SKM-1 (cell line): ENCODE measurements around the gene CHID1.

Source experiments
- DNase-seq: peaks from one replicate; lab custom pipeline; 2025; ENCODE audit not compliant: unreplicated experiment; lab: John Stamatoyannopoulos, UW

CHID1 gene

DNA sequence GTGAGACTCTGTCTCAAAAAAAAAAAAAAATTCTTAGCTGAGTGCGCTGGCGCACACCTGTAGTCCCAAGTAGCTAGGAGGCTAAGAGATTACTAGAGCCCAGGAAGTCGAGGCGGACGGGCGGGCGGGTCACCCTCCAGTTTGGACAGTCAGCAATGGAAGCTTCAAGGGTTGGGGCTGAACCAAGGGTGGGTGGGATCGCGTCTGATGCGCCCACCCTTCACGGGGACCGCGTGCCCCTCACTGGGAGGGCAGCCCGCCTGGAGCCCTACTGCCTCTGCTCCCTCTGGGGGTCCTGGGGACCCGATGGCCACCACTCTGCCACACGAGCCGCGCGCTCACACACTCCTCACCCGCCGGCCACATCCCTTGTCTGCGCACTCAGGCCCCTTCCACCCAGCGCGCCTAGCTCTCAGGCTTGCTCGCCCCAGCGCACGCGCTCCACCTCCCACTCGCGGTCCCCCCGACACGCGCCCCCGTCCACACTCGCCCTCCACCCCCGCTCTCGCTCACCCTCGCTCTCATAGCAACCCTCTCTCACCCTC lies 494 bp downstream of the CHID1 start:
- peak; percentile 26 for DNase-seq

DNA sequence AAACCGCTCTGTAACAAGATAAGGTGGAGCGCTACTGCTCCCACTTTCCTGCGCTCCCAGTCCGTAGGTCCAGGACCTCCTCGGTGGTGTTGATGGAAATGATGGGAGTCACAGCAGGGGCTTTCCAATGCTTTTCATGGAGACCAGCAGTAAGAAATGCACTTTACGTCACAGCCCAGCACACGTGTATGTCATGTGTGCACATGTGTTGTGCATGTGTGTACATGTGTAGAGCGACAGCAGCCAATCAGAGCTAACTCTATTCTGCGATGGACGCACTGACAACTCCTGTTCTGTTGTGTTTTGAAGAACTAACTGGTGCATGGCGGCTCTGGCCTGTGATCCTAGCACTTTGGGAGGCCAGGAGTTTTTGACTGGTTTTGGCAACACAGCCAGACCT lies 1.2 kb downstream of the CHID1 start:
- no peak for DNase-seq

DNA sequence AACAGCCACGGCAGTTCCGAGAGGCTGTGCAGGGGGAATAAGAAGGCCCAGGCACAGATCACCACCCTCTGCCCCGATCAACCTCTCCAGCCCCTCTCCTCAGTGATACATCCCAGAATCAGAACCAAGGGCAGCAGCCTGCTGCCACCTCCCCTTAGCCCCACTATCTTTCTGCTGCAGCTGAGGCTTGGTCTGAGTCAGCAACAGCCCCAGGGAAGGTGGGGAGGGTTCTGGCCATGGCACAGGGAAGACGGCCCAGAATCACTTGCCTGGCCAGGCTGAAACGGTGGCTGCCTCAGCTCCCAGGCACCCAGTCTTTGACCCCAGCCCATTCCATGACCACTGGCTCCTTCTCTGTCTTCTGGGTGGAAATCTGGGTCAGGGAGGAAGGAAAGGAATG lies 2.3 kb downstream of the CHID1 start:
- no peak for DNase-seq

DNA sequence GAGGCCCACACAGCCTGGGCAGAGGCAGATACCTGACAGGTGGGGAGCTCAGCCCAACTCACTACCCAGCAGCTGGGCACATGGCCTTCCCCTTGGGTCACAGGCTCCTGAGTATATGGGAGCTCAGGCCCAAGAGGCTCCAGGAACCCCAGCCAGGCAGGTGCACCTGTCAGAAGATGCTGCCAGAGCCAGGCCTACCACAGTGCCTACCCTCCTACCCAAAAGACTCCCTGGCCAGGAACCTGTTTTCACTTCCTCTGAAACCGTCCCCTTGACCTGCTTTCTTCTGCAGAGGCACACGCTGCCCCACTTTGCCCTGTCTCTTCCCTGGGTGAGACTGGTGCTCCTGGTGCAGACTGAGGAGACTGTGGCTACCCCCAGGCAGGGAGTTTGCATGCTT lies 2.9 kb downstream of the CHID1 start:
- DNase-seq, result no peak

DNA sequence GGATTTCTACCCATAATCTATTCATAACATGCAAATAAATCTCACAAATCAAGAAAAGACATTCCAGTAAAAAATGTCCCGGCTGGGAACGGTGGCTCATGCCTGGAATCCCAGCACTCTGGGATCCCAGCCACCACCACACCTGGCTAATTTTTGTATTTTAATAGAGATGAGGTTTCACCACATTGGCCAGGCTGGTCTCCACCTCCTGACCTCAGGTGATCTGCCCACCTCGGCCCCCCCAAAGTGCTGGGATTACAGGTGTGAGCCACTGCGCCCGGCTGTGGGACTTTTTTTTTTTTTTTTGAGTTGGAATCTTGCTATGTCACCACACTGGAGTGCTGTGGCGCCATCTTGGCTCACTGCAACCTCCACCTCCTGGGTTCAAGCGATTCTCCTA lies 4.7 kb downstream of the CHID1 start:
- DNase-seq, result no peak

DNA sequence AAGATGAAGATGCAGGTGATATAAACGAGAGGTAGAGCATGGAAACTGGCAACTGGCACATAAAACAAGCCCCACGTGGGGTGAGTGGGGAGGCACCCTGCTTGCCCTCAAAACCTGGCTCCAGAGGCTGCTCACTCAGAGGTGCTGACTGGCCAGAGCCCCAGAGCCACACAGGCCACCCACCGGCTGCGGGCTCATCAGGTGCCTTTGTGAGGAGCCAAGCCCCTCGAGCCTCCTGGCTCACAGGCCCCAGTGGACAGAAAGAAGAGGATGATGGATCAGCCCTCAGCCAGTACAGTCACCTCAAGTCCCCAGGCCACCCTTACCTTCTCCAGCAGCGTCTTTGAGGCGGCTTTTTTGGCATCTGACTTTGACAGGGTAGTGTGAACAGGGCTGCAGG lies 6.2 kb downstream of the CHID1 start:
- DNase-seq, result no peak

DNA sequence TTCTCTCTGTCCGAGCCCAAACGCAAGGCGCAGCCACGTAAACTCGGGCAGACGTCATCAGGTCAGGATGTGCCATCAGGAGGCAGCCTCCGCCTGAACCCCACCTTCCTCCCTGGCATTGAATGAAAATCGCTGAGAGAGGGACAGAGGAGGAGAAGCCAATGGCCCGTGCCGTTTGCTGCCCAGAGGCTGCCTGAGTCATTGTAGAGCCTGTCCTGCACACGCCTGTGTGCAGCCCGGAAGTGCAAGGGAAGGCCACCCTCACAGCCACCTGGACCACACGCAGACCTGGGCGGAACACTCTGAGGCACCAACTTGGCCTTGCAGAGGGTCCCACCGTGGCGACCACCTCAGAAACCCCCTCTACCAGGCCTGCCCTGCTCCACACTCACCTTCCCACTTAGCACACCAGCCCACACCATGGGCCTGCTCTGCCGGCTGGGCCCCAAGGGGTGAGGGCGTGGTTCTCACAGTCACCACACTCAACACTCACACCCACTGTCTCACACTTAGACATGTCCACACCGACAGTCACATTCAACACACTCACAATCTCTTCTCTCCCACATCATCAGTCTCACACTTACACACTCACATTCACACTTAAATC lies 9.1 kb downstream of the CHID1 start:
- DNase-seq, result no peak

DNA sequence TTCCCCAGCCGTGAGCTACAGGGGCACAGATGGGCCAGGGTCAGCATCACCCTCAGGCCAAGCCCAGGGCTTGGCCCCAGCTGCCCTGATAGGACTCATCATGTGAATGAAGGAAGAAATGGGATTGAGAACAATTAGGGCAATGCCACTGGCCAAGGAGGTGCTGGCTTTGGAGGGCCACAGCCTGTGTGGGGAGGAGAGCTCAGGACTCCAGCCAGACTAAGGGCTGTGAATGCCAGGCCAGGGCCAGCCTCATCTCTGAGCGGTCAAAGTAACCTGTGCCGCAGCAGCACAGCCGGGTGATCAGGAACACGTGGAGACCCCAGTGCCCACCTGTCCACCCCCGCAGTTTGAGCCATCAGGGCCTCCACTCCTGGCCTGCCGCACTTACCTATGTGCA lies 10.1 kb downstream of the CHID1 start:
- DNase-seq, result no peak

DNA sequence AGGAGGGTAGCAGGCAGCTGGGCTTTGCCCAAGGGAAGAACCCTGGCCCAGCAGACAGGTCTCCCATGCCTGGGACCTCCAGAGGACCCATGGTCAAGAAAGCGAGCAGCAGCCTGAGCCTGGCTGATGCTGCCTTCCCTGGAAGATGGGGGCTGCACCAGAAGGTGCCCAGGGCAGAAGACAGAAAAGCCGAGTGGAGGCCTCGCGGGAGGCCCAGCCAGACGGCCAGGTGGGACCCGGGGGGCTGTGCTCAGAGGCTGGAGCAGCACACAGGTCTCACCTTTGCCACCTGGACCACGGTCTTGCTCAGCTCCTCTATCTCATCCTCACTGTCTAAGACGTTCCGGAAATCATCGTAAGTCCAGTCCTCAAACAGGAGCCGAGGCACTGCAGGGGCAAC lies 10.9 kb downstream of the CHID1 start:
- DNase-seq, result no peak

DNA sequence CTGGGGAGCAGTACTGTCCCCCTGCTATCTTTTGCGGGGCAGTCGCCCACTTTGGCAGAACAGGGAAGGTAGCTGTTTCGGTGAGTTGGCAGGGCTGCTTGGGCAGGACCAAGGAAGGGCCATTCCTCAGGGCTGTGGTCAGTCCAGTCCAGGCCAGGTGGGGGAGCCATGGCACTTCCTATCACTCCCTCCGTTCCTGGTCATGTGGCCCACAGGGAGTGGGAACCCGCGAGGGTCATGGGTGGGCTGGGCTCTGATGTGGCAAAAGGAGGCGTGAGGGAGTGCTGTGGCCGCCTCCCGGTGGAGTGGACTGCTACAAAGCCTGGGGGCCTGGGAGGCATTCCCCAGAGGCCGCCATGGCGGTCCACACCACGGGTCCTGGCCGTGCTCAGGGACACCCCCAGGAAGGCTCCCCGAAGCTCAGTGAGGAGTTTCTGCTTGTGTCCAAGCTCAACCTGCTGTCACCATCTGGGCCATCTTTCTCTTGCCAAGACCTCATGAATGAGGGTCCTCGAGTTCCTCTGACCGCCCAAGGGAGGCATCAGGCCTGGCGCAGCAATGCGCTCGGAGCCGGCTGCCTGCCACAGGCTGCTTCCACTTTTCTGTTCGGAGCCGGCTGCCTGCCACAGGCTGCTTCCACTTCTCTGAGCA lies 11.9 kb downstream of the CHID1 start:
- no peak for DNase-seq

DNA sequence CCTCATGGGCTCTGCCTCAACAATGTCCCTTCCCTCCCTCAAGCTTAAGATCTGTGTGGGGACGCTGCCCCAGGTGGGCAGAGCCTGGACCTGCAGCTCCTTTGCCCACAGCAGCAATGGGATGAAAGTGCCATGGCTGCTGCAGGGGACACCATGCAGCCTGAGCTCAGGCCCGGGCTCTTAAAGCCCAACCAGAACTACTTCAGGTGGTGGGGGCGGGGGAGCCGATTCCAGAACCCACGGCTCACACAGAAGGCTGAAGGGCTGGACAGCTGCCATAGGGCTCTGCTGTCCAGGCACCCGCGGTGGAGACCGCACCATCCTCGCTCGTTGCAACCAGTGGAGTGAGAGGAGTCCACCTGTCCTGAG lies 12.5 kb downstream of the CHID1 start:
- DNase-seq, result no peak

DNA sequence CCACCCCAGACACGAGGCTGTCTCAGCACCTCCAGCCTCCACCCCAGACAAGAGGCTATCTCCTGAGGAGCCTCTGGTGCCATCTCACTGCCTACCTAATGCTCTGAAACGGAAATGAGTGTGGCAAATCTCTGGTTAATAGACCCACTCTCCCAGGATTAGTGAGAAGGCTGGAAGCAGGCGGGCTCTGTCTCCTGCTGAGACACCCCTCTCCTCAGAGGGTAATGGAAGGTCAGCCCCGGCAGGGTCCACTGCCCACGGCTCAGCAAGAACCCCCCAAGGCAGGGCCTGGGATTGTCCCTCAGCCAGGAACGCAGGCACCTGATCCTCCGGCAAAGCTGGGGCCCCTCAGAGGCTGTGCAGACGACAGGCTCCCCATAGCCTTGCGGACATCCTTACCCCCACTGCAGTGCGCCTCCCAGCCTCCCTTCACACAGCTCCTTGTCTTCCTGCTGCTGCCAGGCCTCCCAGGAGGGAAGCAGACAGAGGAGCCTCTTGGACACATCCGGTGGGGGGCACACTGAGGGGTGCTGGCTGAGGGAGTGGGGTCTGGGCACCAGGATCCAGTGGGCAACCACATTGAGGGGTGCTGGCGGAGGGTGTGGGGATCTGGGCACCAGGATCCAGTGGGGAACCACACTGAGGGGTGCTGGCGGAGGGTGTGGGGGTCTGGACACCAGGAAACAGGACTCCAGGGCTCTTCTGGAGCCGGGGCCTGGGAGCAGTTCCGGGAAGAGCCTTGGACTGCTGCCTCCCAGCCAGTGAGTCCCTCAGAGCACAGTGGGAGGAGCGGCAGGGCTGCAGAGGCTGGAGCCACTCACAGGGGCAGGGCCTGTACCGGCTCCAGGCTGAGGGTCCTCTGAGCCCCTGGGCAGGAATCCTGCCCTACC lies 13.1 kb downstream of the CHID1 start:
- no peak for DNase-seq

DNA sequence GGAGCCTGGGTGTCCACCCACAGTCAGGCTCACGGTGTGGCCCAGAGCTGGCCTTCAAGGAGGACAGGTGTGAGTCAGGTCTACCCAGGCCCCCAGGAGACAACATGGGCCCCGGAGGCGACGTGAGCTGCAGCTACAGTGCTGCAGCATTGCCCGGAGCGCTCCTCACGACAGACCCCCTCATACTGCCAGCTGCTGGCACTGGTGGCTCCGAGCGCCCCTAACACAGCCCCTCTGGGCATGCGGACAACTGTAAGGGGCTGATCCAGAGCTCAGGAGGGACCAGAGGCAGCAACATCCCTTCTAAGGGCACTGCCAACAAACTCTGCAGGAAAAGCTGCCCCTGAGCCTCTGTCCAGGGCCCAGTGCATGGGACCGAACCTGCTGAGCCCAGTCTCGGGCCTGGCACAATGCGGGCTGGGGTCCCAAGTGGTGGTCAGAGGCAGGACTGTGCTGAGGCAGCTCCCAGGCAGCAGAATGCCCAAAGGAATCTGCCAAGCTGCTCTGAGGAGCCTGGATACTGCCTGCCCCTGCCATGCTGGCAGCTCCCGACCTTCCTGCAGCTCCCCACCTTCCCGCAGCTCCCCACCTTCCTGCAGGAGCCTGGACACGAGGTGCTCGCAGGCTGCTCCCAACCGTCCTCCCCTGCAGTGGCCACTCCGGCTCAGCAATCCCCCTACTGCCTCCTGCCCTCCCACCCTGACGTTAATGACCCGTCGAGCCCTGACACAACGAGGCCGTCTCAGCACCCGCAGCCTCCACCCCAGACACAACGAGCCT lies 15.1 kb downstream of the CHID1 start:
- no peak for DNase-seq

DNA sequence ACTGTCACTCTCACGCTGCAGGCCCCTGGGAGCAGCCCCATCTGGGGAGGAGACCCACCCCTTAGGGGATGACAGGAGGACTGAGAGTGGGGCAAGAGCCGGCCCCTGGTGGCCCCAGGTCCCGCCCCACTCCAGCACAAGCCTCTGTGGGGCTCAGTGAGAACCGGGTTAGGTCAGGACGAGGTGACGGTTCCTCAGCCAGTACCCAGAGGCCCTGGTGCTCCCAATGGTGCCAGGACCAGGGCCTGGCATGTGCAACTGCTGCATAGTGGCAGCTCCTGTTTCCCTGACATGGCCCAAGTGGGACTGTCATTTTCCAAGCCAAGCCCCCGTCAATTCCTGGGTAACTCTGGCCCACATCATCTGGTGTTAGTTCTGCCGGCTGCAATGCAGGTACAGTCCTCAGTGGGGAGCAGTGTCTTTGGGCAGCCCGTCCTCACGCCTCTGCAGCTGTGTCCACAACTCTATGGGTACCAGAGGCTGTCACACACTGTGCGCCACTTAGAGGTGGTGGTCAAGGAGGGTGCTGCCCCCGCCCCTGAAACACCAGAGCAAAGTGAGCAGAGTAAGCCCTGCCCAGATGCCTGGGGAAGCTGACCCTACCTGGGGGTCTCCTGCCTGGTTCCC lies 15.9 kb downstream of the CHID1 start:
- DNase-seq, result no peak

DNA sequence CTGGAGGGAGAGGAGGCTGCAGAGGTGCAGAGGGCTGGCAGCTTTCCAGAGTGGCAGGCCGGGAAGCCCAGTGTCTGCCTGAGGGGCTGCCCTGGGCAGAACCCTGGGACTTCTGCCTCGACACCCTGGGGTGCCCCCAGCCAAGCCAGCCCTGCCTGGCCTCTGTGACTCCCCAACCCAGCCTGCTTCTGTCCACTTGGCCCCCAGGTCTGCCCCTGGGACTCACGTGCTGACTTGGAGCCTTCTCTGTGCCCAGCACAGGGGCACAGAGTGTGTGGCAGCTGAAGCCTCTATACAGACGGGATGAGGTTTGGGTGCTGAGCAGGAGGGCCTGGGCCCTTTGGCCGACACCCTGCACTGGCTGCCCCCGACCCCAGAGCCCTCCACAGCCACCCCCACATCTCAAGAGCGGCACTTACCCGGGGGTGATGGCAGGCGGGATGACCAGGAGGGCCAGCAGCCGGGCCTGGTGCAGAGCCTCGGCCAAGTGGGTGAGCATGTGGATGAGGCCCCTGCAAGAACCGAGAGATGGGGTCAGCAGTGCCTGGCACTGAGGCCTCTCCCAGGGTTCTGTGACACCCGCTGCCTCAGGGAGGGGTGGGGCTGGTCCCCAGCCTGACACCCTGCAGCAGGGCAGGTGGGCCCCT lies 17.5 kb downstream of the CHID1 start:
- DNase-seq, result no peak

DNA sequence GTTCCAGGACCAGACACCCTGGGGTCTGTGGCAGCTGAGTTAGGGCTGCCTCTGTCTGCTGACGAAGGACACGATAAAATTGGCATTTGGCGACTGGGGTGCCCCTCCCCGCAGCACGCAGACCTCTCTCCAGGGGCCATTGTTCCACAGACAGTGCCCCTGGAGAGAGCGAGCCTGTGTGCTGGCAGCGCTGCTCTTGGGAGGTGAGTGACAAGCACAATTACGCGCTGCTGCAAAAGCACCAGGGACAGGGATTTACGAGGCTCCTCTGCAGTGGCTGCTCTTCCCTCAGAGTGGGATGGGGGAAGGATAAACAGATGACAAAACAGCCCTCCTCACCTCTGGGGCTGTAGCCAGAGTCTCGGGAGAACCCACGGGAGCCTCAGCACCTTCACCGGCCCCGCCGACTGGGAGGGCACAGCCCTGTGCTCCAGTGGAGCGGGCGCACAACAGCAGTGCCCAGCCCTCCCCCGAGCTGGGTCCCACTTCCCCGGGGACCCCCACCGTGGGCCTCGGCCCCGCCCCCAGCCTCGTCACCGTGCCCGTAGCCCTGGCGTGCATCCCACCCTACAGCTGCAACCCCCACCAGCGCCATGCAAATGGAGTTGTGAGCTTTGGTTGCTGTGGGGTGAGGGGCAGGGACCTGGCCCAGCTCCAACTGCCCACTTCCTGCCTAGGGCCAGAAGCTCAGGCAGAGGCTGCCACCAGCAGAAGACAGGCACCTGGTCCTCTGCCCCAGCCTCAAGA lies 19.6 kb downstream of the CHID1 start:
- no peak for DNase-seq

DNA sequence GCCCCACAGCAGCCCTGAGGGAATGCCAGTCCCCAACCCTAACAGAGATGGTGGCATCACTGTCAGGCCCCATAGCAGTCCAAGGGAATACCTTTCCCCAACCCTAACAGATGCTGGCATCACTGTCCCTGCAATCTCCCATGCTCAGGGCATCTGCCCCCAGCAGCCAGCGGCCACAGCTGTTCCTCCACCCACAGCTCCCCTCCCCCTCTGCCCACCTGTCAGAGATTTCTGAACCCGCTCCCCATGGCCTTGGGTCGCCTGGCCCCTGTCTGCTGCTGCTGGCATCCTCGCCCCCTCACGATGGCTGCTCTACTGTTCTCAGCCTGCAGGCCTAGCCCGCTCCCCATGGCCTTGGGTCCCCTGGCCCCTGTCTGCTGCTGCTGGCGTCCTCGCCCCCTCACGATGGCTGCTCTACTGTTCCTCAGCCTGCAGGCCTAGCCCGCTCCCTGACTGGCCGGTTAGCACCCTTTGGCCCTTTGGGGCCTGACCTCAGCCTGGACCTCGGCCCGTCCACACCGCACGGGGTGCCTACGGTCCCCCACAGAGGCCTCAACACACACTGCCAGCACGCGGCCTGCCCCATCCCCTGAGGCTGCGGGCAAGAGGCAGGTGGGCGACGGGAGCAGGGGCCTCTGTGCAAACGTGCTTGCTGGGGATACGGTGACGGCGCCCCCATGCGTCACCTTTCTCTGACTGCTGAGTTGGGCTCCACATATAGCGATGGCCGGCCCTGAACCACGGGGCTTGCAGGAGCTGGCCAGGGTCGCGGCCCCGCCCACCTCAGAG lies 20.7 kb downstream of the CHID1 start:
- no peak for DNase-seq

DNA sequence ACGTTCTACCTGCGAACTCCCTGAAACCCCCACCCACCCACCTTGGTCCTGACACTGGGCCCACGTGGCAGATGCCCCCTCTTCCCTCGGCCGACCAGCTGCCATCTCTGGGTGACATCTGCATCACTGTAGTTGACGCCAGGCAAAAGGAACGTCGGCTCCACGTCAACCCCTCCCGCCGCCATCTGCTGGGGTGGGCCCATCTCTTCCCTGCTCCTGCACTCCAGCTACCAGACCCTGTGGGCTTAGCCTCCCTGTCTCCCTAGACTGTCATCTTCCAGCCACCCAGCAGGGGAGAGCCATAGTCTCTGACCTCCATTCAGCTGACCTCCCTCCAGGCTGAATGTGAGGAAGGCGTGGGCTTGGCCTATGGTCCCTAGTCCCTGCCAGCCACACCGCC lies 21.4 kb downstream of the CHID1 start:
- no peak for DNase-seq
